ENCODE measurements around the gene E2F1.

DNA sequence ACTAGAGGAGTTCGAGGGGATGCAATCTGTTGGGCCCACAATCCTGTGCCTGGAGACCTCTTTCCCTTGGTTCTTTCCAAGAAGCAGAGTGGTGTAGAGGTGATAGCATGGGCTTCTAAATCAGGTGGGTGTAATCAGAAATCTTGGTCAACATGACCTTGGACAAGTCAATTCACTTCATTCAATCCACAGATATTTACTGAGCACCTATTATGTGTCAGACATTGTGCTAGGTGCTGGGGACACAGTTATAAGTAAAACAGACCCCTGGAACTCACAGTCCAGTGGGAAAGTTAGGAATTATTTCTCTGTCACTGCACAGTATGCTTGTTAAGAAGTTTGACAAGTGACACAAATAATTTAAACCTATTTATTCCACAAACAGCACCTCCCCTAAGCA, 3.3 kb upstream of the E2F1 start:
- TF ChIP-seq, protein P1, sequence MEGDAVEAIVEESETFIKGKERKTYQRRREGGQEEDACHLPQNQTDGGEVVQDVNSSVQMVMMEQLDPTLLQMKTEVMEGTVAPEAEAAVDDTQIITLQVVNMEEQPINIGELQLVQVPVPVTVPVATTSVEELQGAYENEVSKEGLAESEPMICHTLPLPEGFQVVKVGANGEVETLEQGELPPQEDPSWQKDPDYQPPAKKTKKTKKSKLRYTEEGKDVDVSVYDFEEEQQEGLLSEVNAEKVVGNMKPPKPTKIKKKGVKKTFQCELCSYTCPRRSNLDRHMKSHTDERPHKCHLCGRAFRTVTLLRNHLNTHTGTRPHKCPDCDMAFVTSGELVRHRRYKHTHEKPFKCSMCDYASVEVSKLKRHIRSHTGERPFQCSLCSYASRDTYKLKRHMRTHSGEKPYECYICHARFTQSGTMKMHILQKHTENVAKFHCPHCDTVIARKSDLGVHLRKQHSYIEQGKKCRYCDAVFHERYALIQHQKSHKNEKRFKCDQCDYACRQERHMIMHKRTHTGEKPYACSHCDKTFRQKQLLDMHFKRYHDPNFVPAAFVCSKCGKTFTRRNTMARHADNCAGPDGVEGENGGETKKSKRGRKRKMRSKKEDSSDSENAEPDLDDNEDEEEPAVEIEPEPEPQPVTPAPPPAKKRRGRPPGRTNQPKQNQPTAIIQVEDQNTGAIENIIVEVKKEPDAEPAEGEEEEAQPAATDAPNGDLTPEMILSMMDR (IDR thresholded peaks at IDR 0.05) = no peak
- TF ChIP-seq POLR2A (IDR thresholded peaks at IDR 0.05) (no peak), EP300 (IDR thresholded peaks at IDR 0.05) (no peak)

Measured in ovary (tissue), 3 donors.